BLaER1 (cell line): ENCODE measurements around the gene SLC4A4.
A peak's percentile ranks its signal among the peaks of the same experiment; 100 is the strongest.

ENCODE experiments used
- H3K27ac ChIP-seq: shearing (Covaris generic); formaldehyde crosslinking; 2 replicates; pipeline ENCODE4 v1.8.1; 2022
- H3K27me3 ChIP-seq: shearing (Covaris generic); formaldehyde crosslinking; 2 replicates; pipeline ENCODE4 v1.8.1; 2022
- H3K36me3 ChIP-seq: shearing (Covaris generic); formaldehyde crosslinking; 2 replicates; pipeline ENCODE4 v1.8.1; 2022
- H3K4me1 ChIP-seq: shearing (Covaris generic); formaldehyde crosslinking; 2 replicates; pipeline ENCODE4 v1.8.1; 2022
- H3K4me2 ChIP-seq: shearing (Covaris generic); formaldehyde crosslinking; 2 replicates; pipeline ENCODE4 v1.8.1; 2022
- H3K4me3 ChIP-seq: shearing (Covaris generic); formaldehyde crosslinking; 2 replicates; pipeline ENCODE4 v1.8.1; 2022
- H3K9ac ChIP-seq: shearing (Covaris generic); formaldehyde crosslinking; 2 replicates; pipeline ENCODE4 v1.8.1; 2022
- H3K9me3 ChIP-seq: shearing (Covaris generic); formaldehyde crosslinking; 2 replicates; pipeline ENCODE4 v1.8.1; 2022
- H4K20me1 ChIP-seq: shearing (Covaris generic); formaldehyde crosslinking; 2 replicates; pipeline ENCODE4 v1.8.1; 2022
- Cebpa-rat ChIP-seq: shearing (Covaris generic); IDR thresholded peaks from 2 replicates; pipeline ENCODE4 v1.8.1; 2022

SLC4A4 gene

GRCh38 chr4:71524756-71525155 lies 185.9 kb downstream of the SLC4A4 start:
- no peak for TF ChIP-seq Cebpa-rat
- H3K4me1 ChIP-seq = no peaks in the 10 kb centered on the region
- H3K9ac ChIP-seq = no peak overlapping the region
- H3K36me3 ChIP-seq = no peaks in the 10 kb centered on the region
- no peak overlapping the region for H3K4me3 ChIP-seq
- no peak overlapping the region for H3K4me2 ChIP-seq
- no peak overlapping the region for H3K27ac ChIP-seq
- no peaks in the 10 kb centered on the region for H4K20me1 ChIP-seq
- H3K27me3 ChIP-seq = no peaks in the 10 kb centered on the region
- H3K9me3 ChIP-seq = no peaks in the 10 kb centered on the region

DNA sequence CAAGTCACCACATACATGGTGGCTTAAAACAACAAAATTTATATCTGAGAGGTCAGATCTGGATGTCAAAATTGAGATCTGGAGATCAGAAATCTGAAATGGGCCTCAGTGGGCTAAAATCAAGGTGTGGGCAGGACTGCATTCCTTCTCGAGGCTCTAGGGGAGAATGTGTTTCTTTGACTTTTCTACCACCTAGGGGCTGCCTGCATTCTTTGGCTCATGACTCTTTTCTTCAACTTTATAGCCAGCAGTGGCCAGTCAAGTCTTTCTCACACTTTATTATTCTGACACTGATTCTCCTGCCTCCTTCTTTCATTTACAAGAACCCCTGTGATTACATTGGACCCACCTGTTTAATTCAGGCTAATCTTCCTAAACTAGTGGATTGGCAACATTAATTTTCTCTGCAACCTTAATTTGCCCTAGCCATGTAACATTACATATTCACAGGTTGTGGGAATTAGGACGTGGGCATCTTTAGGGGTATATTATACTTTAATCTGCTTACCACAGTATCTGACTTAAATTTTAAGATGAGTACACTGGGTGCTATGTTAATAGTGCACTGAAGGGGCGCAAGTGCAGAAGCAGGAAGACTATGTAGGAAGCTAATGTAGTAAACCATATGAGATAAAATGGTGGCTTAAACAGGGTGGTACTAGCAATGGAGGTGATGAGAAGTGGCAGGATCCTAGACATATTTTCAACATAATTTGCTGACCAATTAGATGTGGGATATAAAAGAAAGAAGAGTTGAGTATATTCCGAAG lies 188.0 kb downstream of the SLC4A4 start:
- Histone ChIP-seq H3K27ac (no peak overlapping the region), H3K36me3 (no peaks in the 10 kb centered on the region), H3K27me3 (no peaks in the 10 kb centered on the region), H4K20me1 (no peaks in the 10 kb centered on the region), H3K4me1 (no peaks in the 10 kb centered on the region), H3K4me2 (no peak overlapping the region), H3K9me3 (no peaks in the 10 kb centered on the region), H3K4me3 (no peak overlapping the region), H3K9ac (no peak overlapping the region)
- no peak for TF ChIP-seq Cebpa-rat

GRCh38 chr4:71532407-71532806 lies 193.6 kb downstream of the SLC4A4 start:
- H3K27me3 ChIP-seq = no peaks in the 10 kb centered on the region
- H3K27ac ChIP-seq = no peak overlapping the region
- no peaks in the 10 kb centered on the region for H3K36me3 ChIP-seq
- TF ChIP-seq Cebpa-rat = no peak
- H3K9me3 ChIP-seq = no peaks in the 10 kb centered on the region
- H3K9ac ChIP-seq = no peak overlapping the region
- H3K4me2 ChIP-seq = no peak overlapping the region
- no peaks in the 10 kb centered on the region for H4K20me1 ChIP-seq
- no peaks in the 10 kb centered on the region for H3K4me1 ChIP-seq
- H3K4me3 ChIP-seq = no peak overlapping the region

DNA sequence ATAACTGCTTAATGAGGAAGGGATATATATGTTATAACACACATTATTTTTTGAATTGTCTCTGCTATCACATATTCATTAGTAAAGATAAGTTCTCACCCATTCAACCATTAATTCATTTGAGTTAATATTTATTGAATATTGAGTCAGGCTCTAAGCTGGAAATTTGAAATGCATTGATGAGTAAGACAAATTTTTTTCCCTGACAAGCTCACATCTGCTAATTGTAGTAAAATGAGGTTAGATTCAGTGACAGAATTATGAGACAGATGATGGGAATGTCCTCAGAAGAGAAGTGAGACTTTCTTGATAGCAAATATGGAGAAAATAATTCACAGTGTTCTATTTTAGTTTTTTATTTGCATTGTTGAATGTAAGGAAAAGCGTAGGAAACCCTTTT lies 194.3 kb downstream of the SLC4A4 start:
- no peak overlapping the region for H3K9ac ChIP-seq
- no peaks in the 10 kb centered on the region for H3K27me3 ChIP-seq
- no peak overlapping the region for H3K4me2 ChIP-seq
- H3K27ac ChIP-seq = no peak overlapping the region
- no peaks in the 10 kb centered on the region for H4K20me1 ChIP-seq
- no peak for TF ChIP-seq Cebpa-rat
- no peak overlapping the region for H3K4me3 ChIP-seq
- no peaks in the 10 kb centered on the region for H3K4me1 ChIP-seq
- H3K36me3 ChIP-seq = no peaks in the 10 kb centered on the region
- no peaks in the 10 kb centered on the region for H3K9me3 ChIP-seq

DNA sequence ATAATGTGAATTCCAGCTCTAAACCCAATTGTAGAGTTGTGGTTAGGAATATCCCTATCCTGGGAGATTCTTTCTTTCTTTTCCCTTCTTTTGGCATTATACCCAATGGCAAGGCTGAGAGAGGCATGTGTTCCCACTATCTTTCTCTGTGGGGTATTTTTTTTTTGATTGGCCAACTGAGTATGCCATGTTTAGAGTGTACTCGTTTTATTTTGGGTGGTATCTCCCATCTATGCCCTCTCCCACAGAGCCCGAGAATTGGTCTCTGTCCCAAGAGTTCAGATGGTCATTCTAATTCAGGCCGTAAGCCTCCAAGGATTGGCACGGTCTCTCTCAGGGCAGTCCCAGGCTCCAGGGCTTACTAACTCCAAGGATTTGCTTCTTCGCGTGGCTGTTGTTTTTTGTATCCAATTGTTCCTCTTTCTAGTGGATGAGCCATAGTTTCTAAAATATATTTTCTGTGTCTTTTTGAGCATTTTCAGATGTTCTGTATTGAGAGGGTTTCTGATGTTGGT lies 198.8 kb downstream of the SLC4A4 start:
- no peak overlapping the region for H3K27ac ChIP-seq
- H3K4me2 ChIP-seq = no peak overlapping the region
- H3K4me3 ChIP-seq = no peak overlapping the region
- H3K36me3 ChIP-seq = no peaks in the 10 kb centered on the region
- no peaks in the 10 kb centered on the region for H3K27me3 ChIP-seq
- no peaks in the 10 kb centered on the region for H3K9me3 ChIP-seq
- TF ChIP-seq Cebpa-rat = no peak
- no peaks in the 10 kb centered on the region for H4K20me1 ChIP-seq
- peaks cover 23% of the 10 kb centered on the region for H3K4me1 ChIP-seq
- no peak overlapping the region for H3K9ac ChIP-seq

DNA sequence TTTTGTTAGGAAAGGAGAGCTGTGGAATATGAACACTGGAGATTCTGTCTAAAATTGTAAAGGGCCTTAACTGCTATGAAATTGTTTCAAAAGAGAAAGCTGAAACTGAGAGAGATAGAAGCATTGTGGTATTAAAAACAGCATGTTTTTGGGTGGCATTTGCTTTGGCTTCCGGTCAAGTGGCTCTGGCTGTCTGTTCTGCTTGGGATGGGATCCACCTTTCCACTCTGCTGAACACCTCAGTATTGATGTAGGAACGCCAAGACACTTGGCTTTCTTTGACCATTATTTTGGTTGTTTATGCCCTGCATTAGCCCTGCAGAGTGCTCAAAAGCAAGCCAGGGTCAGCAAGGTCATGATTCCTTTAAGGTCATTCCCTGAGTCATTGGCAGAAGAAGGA lies 199.7 kb downstream of the SLC4A4 start:
- no peaks in the 10 kb centered on the region for H4K20me1 ChIP-seq
- no peaks in the 10 kb centered on the region for H3K9me3 ChIP-seq
- no peaks in the 10 kb centered on the region for H3K27me3 ChIP-seq
- H3K9ac ChIP-seq = no peak overlapping the region
- no peak overlapping the region for H3K27ac ChIP-seq
- no peak for TF ChIP-seq Cebpa-rat
- peaks cover 25% of the 10 kb centered on the region for H3K4me1 ChIP-seq
- no peaks in the 10 kb centered on the region for H3K36me3 ChIP-seq
- no peak overlapping the region for H3K4me2 ChIP-seq
- H3K4me3 ChIP-seq = no peak overlapping the region

DNA sequence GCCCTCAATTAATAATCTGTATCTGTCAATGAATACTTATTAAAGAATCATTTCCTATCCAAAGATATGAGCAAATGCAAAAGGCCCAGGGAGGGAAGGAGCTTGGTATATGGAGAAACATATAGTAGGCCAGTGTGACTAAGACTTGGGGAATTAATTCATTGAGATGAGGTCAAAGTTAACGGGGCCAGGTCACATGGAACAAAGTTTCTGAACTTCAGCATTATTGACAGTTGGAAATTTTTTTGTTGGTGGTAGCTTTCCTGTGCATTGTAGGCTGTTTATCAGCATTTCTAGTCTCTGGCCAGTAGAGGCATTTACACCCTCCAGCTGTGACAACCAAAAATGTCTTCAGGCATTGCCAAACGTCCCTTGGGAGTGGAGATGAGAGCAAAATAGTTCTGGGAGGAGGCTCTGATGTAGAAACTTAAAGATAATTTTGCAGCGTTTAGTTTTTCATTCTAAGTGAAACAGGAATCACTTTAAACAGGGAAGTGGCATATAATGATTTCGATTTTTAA lies 202.0 kb downstream of the SLC4A4 start:
- Histone ChIP-seq H3K4me2 (peak overlapping the region; percentile 59), H3K9me3 (no peaks in the 10 kb centered on the region), H3K27ac (peak overlapping the region; percentile 47), H3K27me3 (no peaks in the 10 kb centered on the region), H3K4me1 (peaks cover 25% of the 10 kb centered on the region), H3K4me3 (no peak overlapping the region), H3K36me3 (no peaks in the 10 kb centered on the region), H4K20me1 (no peaks in the 10 kb centered on the region), H3K9ac (no peak overlapping the region)
- no peak for TF ChIP-seq Cebpa-rat

DNA sequence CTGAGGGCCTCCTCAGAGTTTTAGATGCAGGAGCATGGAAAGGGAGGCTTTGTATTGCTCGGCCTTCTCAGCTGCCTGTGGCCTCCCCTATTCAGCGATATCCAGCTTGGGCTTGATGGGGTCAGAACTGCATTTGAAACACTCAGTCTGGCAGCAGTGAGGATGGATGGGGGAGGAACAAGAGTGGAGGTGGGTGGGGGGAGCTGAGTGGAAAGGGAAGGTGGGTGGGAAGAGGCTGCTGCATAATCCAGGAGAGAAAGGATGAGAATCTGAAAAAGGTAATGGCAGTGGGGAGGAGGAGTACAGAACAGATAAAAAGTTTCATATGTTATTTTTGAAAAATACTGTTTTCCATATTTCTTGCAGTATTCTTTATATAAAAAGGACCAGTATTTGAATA lies 202.7 kb downstream of the SLC4A4 start:
- Histone ChIP-seq H3K4me1 (peaks cover 25% of the 10 kb centered on the region), H3K9me3 (no peaks in the 10 kb centered on the region), H3K27me3 (no peaks in the 10 kb centered on the region), H4K20me1 (no peaks in the 10 kb centered on the region), H3K36me3 (no peaks in the 10 kb centered on the region), H3K4me3 (no peak overlapping the region), H3K27ac (no peak overlapping the region), H3K4me2 (peak overlapping the region; percentile 59), H3K9ac (no peak overlapping the region)
- TF ChIP-seq Cebpa-rat = no peak

DNA sequence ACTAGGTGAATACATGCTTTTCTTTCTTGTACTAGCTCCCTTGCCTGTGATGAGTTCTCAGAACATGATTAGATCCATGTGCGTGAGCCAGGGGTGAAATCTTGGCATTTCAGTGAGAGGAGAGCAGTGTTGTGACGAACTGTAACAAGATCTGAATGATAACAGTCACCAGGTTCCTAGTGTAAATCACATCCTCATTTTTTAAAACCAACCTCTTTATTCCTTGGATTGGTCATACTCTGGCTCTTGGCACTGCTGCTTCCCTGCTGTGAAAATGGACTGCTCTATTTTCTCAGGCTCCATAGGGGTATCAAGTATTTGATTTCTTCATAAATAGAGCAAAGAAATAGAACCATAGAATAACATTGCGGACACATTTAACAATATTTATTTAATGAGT lies 206.3 kb downstream of the SLC4A4 start:
- no peak overlapping the region for H3K9ac ChIP-seq
- H3K27me3 ChIP-seq = no peaks in the 10 kb centered on the region
- H3K4me1 ChIP-seq = peaks cover 19% of the 10 kb centered on the region
- H4K20me1 ChIP-seq = no peaks in the 10 kb centered on the region
- H3K27ac ChIP-seq = no peak overlapping the region
- H3K9me3 ChIP-seq = no peaks in the 10 kb centered on the region
- H3K4me2 ChIP-seq = no peak overlapping the region
- H3K36me3 ChIP-seq = no peaks in the 10 kb centered on the region
- no peak overlapping the region for H3K4me3 ChIP-seq
- TF ChIP-seq Cebpa-rat = no peak

- no peak for TF ChIP-seq Cebpa-rat
These were observed 210.8 kb downstream of the SLC4A4 start for GRCh38 chr4:71549516-71550160.

More at GRCh38 chr4:71549516-71550160, 210.8 kb downstream of the SLC4A4 start:
- Histone ChIP-seq H3K4me1 (no peaks in the 10 kb centered on the region), H3K4me3 (no peak overlapping the region), H3K9me3 (no peaks in the 10 kb centered on the region), H4K20me1 (no peaks in the 10 kb centered on the region), H3K4me2 (no peak overlapping the region), H3K36me3 (no peaks in the 10 kb centered on the region), H3K9ac (no peak overlapping the region), H3K27ac (no peak overlapping the region), H3K27me3 (no peaks in the 10 kb centered on the region)
